ENCODE results near the gene TMEM134. TPM values are rescaled to one million over a fixed set of nuclear protein-coding genes. Genes with fewer than 3 reads are reported as not detected.
A peak's percentile ranks its signal among the peaks of the same experiment; 100 is the strongest.
"Not testable (repeated sequence)": the region's sequence is repeated elsewhere in the genome, so short reads cannot be mapped to it uniquely, and the experiment has no call there.

The TMEM134 gene
- polyA plus RNA-seq, 2 donors, result 154 to 160 TPM

DNA sequence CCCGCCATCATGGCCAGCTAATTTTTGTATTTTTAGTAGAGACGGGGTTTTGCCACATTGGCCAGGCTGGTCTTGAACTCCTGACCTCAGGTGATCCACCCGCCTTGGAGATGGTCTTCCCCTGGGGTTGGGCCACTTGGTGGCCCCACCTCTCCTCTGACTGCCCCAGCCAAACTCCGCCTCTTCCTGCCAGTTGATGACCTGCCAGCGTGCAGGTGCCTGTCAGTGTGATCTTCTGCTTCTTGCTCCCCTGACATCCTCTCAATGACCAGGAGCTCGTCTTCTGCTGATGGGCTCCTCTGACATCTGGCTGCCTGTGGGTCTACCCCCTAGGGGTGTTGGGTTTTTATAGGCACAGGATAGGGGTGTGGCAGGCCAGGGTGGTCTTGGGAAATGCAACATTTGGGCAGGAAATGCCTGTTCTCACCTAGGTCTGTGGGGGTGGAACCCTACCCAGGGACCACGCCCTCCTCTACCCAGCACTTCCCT, 16.9 kb upstream of the TMEM134 start:
- not testable (repeated sequence) for H3K27ac ChIP-seq (ENCODE audit: low read depth in 2 of 2, low read length in 1 of 2); H3K4me3 ChIP-seq (ENCODE audit: low read depth in 1 of 2, low read length in 2 of 2); H3K27me3 ChIP-seq (ENCODE audit: control insufficient read depth in 1 of 2, insufficient read depth in 2 of 2, low read length in 2 of 2); H3K9me3 ChIP-seq (ENCODE audit: control insufficient read depth in 2 of 2, insufficient read depth in 1 of 2, low read depth in 1 of 2, low read length in 1 of 2)
- Histone ChIP-seq H3K4me1 (ENCODE audit: control insufficient read depth in 2 of 2, insufficient read depth in 2 of 2, low read length in 1 of 2) (peaks cover 4 to 19% of the 10 kb centered on the region in 2 donors), H3K36me3 (ENCODE audit: control insufficient read depth in 2 of 2, insufficient read depth in 2 of 2, low read length in 1 of 2) (peaks cover 0 to 19% of the 10 kb centered on the region in 2 donors)
- WGBS, 2 donors, result 65 to 75% methylated on average over 7 of the region's 7 CpGs

DNA sequence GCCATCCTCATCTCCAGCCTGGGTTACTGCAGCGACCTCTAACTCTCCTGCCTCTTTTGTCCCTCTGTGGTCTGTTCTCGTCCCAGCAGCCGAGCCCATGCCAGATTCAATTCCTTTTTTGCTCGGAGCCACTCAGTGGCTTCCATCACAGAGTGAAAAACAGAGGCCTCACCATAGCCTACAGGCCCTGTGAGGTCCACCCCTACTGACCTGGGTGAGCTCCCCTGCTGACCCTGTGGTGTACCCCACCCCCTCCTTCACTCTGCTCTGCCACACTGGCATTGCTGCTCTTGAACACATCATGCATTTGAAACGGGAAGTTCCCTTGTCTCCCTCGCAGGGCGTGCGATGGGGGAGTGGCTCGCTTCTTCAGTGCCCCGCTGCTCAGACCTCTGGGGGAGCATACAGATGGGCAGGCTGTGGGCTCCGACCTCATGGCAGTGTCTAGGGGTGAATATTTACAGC, 15.8 kb upstream of the TMEM134 start:
- Histone ChIP-seq H3K27me3 (ENCODE audit: control insufficient read depth in 1 of 2, insufficient read depth in 2 of 2, low read length in 2 of 2) (no peaks in the 10 kb centered on the region), H3K36me3 (ENCODE audit: control insufficient read depth in 2 of 2, insufficient read depth in 2 of 2, low read length in 1 of 2) (peaks cover 0 to 9% of the 10 kb centered on the region in 2 donors), H3K9me3 (ENCODE audit: control insufficient read depth in 2 of 2, insufficient read depth in 1 of 2, low read depth in 1 of 2, low read length in 1 of 2) (no peaks in the 10 kb centered on the region), H3K27ac (ENCODE audit: low read depth in 2 of 2, low read length in 1 of 2) (peak overlapping the region; percentile 27 to 50), H3K4me3 (ENCODE audit: low read depth in 1 of 2, low read length in 2 of 2) (no peak overlapping the region), H3K4me1 (ENCODE audit: control insufficient read depth in 2 of 2, insufficient read depth in 2 of 2, low read length in 1 of 2) (peaks cover 4 to 19% of the 10 kb centered on the region in 2 donors)
- WGBS, 2 donors, result 63 to 72% methylated on average over 11 of the region's 11 CpGs

DNA sequence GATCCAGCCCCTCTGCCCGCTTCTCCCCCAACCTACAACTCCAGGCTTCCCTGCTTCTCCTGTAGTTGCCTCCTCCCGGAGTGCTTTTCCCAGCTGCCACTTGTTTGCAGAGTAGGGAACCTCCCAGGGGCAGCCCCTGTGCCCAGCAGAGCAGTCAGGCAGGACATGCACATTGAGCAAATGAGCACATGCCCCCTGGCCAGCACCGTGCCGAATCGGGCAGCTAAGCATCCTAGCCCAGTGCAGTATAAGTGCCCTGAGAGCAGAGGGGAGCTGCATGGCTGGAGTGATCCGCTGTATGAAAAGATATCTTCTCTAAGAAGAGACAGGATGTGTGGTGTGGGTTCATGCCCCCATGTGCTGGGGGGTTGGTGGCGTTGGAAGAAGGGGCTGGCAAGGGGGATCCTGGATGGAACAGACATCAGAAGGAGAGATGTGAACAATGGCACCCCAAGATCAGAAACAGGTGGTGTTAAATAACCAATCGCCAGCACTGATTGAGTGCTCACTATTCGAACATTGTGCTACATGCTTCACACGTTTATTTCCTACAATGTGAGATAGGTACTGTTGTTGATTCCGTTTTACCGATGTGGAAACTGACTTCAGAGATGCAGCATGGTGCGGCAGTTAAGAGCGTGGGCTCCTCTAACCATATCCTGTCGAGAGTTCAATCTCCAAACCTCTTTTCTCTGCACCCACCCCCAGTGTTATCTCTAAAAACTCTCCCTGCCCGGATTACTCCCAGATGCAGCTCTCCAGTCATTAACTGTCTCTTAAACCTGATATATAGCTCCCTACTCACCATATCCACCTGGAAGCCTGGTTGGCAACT, 15.0 kb upstream of the TMEM134 start:
- Histone ChIP-seq H3K27ac (ENCODE audit: low read depth in 2 of 2, low read length in 1 of 2) (peak overlapping the region; percentile 76 to 95), H3K9me3 (ENCODE audit: control insufficient read depth in 2 of 2, insufficient read depth in 1 of 2, low read depth in 1 of 2, low read length in 1 of 2) (no peaks in the 10 kb centered on the region), H3K27me3 (ENCODE audit: control insufficient read depth in 1 of 2, insufficient read depth in 2 of 2, low read length in 2 of 2) (no peaks in the 10 kb centered on the region), H3K36me3 (ENCODE audit: control insufficient read depth in 2 of 2, insufficient read depth in 2 of 2, low read length in 1 of 2) (peaks cover 0 to 1% of the 10 kb centered on the region in 2 donors), H3K4me3 (ENCODE audit: low read depth in 1 of 2, low read length in 2 of 2) (peak overlapping the region in 1 of 2 donors; percentile 58), H3K4me1 (ENCODE audit: control insufficient read depth in 2 of 2, insufficient read depth in 2 of 2, low read length in 1 of 2) (peaks cover 4 to 19% of the 10 kb centered on the region in 2 donors)
- WGBS, 2 donors, result 72 to 78% methylated on average over 16 of the region's 16 CpGs

GRCh38 chr11:67482827-67483798, 14.1 kb upstream of the TMEM134 start, which contains the start of gene AIP:
Gene AIP (plus strand): TSS chr11:67483026. CDS start chr11:67483159, 133 bp downstream.
- H3K27ac ChIP-seq (ENCODE audit: low read depth in 2 of 2, low read length in 1 of 2), result peak within 1 kb of the TSS; percentile 76 to 95
- H3K4me3 ChIP-seq (ENCODE audit: low read depth in 1 of 2, low read length in 2 of 2), result peak within 1 kb of the TSS; percentile 58 to 66
- no peaks in the 10 kb centered on the region for H3K27me3 ChIP-seq (ENCODE audit: control insufficient read depth in 1 of 2, insufficient read depth in 2 of 2, low read length in 2 of 2)
- H3K9me3 ChIP-seq (ENCODE audit: control insufficient read depth in 2 of 2, insufficient read depth in 1 of 2, low read depth in 1 of 2, low read length in 1 of 2), result no peaks in the 10 kb centered on the region
- WGBS, 2 donors, result 8 to 10% methylated on average over 60 of the region's 60 CpGs
- H3K36me3 ChIP-seq (ENCODE audit: control insufficient read depth in 2 of 2, insufficient read depth in 2 of 2, low read length in 1 of 2), result no peaks in the 10 kb centered on the region
- peaks cover 4 to 19% of the 10 kb centered on the region in 2 donors for H3K4me1 ChIP-seq (ENCODE audit: control insufficient read depth in 2 of 2, insufficient read depth in 2 of 2, low read length in 1 of 2)

GRCh38 chr11:67482275-67482826, 13.3 kb upstream of the TMEM134 start:
- no peaks in the 10 kb centered on the region for H3K9me3 ChIP-seq (ENCODE audit: control insufficient read depth in 2 of 2, insufficient read depth in 1 of 2, low read depth in 1 of 2, low read length in 1 of 2)
- WGBS, 2 donors, result 33 to 34% methylated on average over 19 of the region's 19 CpGs
- peak overlapping the region; percentile 76 to 95 for H3K27ac ChIP-seq (ENCODE audit: low read depth in 2 of 2, low read length in 1 of 2)
- peak overlapping the region; percentile 58 to 66 for H3K4me3 ChIP-seq (ENCODE audit: low read depth in 1 of 2, low read length in 2 of 2)
- no peaks in the 10 kb centered on the region for H3K36me3 ChIP-seq (ENCODE audit: control insufficient read depth in 2 of 2, insufficient read depth in 2 of 2, low read length in 1 of 2)
- peaks cover 4 to 19% of the 10 kb centered on the region in 2 donors for H3K4me1 ChIP-seq (ENCODE audit: control insufficient read depth in 2 of 2, insufficient read depth in 2 of 2, low read length in 1 of 2)
- H3K27me3 ChIP-seq (ENCODE audit: control insufficient read depth in 1 of 2, insufficient read depth in 2 of 2, low read length in 2 of 2), result no peaks in the 10 kb centered on the region

GRCh38 chr11:67477344-67478050, 8.4 kb upstream of the TMEM134 start:
- not testable (repeated sequence) for H3K27me3 ChIP-seq (ENCODE audit: control insufficient read depth in 1 of 2, insufficient read depth in 2 of 2, low read length in 2 of 2); H3K4me3 ChIP-seq (ENCODE audit: low read depth in 1 of 2, low read length in 2 of 2); H3K4me1 ChIP-seq (ENCODE audit: control insufficient read depth in 2 of 2, insufficient read depth in 2 of 2, low read length in 1 of 2); H3K9me3 ChIP-seq (ENCODE audit: control insufficient read depth in 2 of 2, insufficient read depth in 1 of 2, low read depth in 1 of 2, low read length in 1 of 2); H3K36me3 ChIP-seq (ENCODE audit: control insufficient read depth in 2 of 2, insufficient read depth in 2 of 2, low read length in 1 of 2); H3K27ac ChIP-seq (ENCODE audit: low read depth in 2 of 2, low read length in 1 of 2)
- WGBS, 2 donors, result 84 to 85% methylated on average over 12 to 13 of the region's 16 CpGs

GRCh38 chr11:67476692-67477091, 7.6 kb upstream of the TMEM134 start:
- WGBS, 2 donors, result 79 to 85% methylated on average over 10 of the region's 10 CpGs
- H3K4me1 ChIP-seq (ENCODE audit: control insufficient read depth in 2 of 2, insufficient read depth in 2 of 2, low read length in 1 of 2); H3K4me3 ChIP-seq (ENCODE audit: low read depth in 1 of 2, low read length in 2 of 2); H3K36me3 ChIP-seq (ENCODE audit: control insufficient read depth in 2 of 2, insufficient read depth in 2 of 2, low read length in 1 of 2); H3K27me3 ChIP-seq (ENCODE audit: control insufficient read depth in 1 of 2, insufficient read depth in 2 of 2, low read length in 2 of 2); H3K27ac ChIP-seq (ENCODE audit: low read depth in 2 of 2, low read length in 1 of 2); H3K9me3 ChIP-seq (ENCODE audit: control insufficient read depth in 2 of 2, insufficient read depth in 1 of 2, low read depth in 1 of 2, low read length in 1 of 2): not testable (repeated sequence)

GRCh38 chr11:67472882-67473281, 3.8 kb upstream of the TMEM134 start:
- Histone ChIP-seq H3K4me1 (ENCODE audit: control insufficient read depth in 2 of 2, insufficient read depth in 2 of 2, low read length in 1 of 2) (peaks cover 2% of the 10 kb centered on the region in 2 donors), H3K27me3 (ENCODE audit: control insufficient read depth in 1 of 2, insufficient read depth in 2 of 2, low read length in 2 of 2) (no peaks in the 10 kb centered on the region), H3K9me3 (ENCODE audit: control insufficient read depth in 2 of 2, insufficient read depth in 1 of 2, low read depth in 1 of 2, low read length in 1 of 2) (no peaks in the 10 kb centered on the region), H3K4me3 (ENCODE audit: low read depth in 1 of 2, low read length in 2 of 2) (no peak overlapping the region), H3K27ac (ENCODE audit: low read depth in 2 of 2, low read length in 1 of 2) (no peak overlapping the region), H3K36me3 (ENCODE audit: control insufficient read depth in 2 of 2, insufficient read depth in 2 of 2, low read length in 1 of 2) (no peaks in the 10 kb centered on the region)
- WGBS, 2 donors, result 80 to 82% methylated on average over 7 of the region's 7 CpGs

Measured in esophagus (tissue), 2 donors.